HG03457 (cell line): ENCODE data around the gene GFOD1.
A peak's percentile ranks its signal among the peaks of the same experiment; 100 is the strongest.
"Not testable (repeated sequence)": the region's sequence is repeated elsewhere in the genome, so short reads cannot be mapped to it uniquely, and the experiment has no call there.

Experiments
- ATAC-seq: cut with Tn5 transposase; IDR thresholded peaks from one replicate; pipeline ENCODE4 v1.9.1; 2021; ENCODE audit warnings: moderate number of reproducible peaks; ENCODE audit not compliant: unreplicated experiment

The GFOD1 gene

GRCh38 chr6:13331516-13332348, 155.7 kb downstream of the GFOD1 start:
- no peak for ATAC-seq

- ATAC-seq, result no peak
Observed at GRCh38 chr6:13328875-13329183, 158.6 kb downstream of the GFOD1 start.

GRCh38 chr6:13328076-13328874, 159.1 kb downstream of the GFOD1 start, which contains the start of gene TBC1D7:
Gene TBC1D7, minus strand, starts transcription at chr6:13328537. Its CDS starts 1,639 bp downstream, at chr6:13326898.
- peak; percentile 71 for ATAC-seq

- ATAC-seq, result no peak
Observed at GRCh38 chr6:13327691-13328075, 159.7 kb downstream of the GFOD1 start.

GRCh38 chr6:13326031-13326586, 161.3 kb downstream of the GFOD1 start:
- not testable (repeated sequence) for ATAC-seq

- ATAC-seq, result no peak
Observed at GRCh38 chr6:13319891-13320564, 167.4 kb downstream of the GFOD1 start.

GRCh38 chr6:13318821-13319220, 168.6 kb downstream of the GFOD1 start:
- ATAC-seq, result no peak

- ATAC-seq, result no peak
Observed at GRCh38 chr6:13315896-13316295, 171.5 kb downstream of the GFOD1 start.

- ATAC-seq, result no peak
Observed at GRCh38 chr6:13314806-13315205, 172.6 kb downstream of the GFOD1 start.

- ATAC-seq, result no peak
Observed at GRCh38 chr6:13311155-13311554, 176.2 kb downstream of the GFOD1 start.

GRCh38 chr6:13308332-13308731, 179.1 kb downstream of the GFOD1 start:
- ATAC-seq, result no peak
